NCI-H460 (cell line): Measurements from ENCODE around the gene ARL8A. TPM values are rescaled to one million over a fixed set of nuclear protein-coding genes. Genes with fewer than 3 reads are reported as not detected.
"Not testable (repeated sequence)": the region's sequence is repeated elsewhere in the genome, so short reads cannot be mapped to it uniquely, and the experiment has no call there.

Experiments used
- DNase-seq: peaks from one replicate; pipeline ENCODE4 v3.0.0-alpha.2; 2016; ENCODE audit warnings: low read depth; ENCODE audit errors: extremely low read depth
- total RNA-seq: library from RNA; depleted of rRNA; stranded (reverse); fragments of >200 nt; shearing (Covaris generic); gene quantifications from 2 replicates; pipeline ENCODE4 v1.2.3, GENCODE V29; 2014

ARL8A gene
- total RNA-seq, 1 experiment from 2014 or later = 43.8 TPM

GRCh38 chr1:202176949-202177927, 32.7 kb upstream of the ARL8A start:
- DNase-seq = no peak

- DNase-seq = no peak
These were observed 29.5 kb upstream of the ARL8A start for GRCh38 chr1:202173993-202174392.

- DNase-seq = no peak
These were observed 27.4 kb upstream of the ARL8A start for GRCh38 chr1:202172015-202172355.

GRCh38 chr1:202171292-202172014, 26.9 kb upstream of the ARL8A start:
- DNase-seq = no peak

- no peak for DNase-seq
These were observed 26.2 kb upstream of the ARL8A start for GRCh38 chr1:202170726-202171125.

GRCh38 chr1:202168861-202169260, 24.3 kb upstream of the ARL8A start:
- no peak for DNase-seq

GRCh38 chr1:202167708-202168415, 23.3 kb upstream of the ARL8A start:
- no peak for DNase-seq

GRCh38 chr1:202167054-202167453, 22.5 kb upstream of the ARL8A start:
- DNase-seq = not testable (repeated sequence)

GRCh38 chr1:202165942-202166843, 21.7 kb upstream of the ARL8A start:
- DNase-seq = no peak

- no peak for DNase-seq
These were observed 20.9 kb upstream of the ARL8A start for GRCh38 chr1:202165267-202165941.

GRCh38 chr1:202164271-202165037, 19.9 kb upstream of the ARL8A start:
- no peak for DNase-seq

GRCh38 chr1:202163281-202164270, 19.0 kb upstream of the ARL8A start:
- DNase-seq = no peak

- no peak for DNase-seq
These were observed 18.1 kb upstream of the ARL8A start for GRCh38 chr1:202162418-202163280.

GRCh38 chr1:202162047-202162417, 17.5 kb upstream of the ARL8A start:
- no peak for DNase-seq

- DNase-seq = no peak
These were observed 16.9 kb upstream of the ARL8A start for GRCh38 chr1:202161151-202162046.
